Lower lobe of right lung (tissue), 2 donors: ENCODE data around the gene KLC4. TPM values are rescaled to one million over a fixed set of nuclear protein-coding genes. Genes with fewer than 3 reads are reported as not detected.

ENCODE experiments used
- ATAC-seq, 2 donors: fragments of 200-7000 bp; cut with Tn5 transposase; one replicate each; pipeline ENCODE4 v1.9.1; 2020 to 2022; ENCODE audit warnings: mild to moderate bottlenecking in 2 of 2, moderate library complexity in 2 of 2
- DNase-seq: peaks from one replicate; pipeline ENCODE4 v3.0.0-alpha.2; 2020
- H3K27ac ChIP-seq: fragments of 200-600 bp; one replicate; pipeline ENCODE4 v1.8.0; 2022
- H3K27me3 ChIP-seq: fragments of 200-600 bp; one replicate; pipeline ENCODE4 v1.8.0; 2022; ENCODE audit warnings: low read depth
- H3K36me3 ChIP-seq: fragments of 200-600 bp; one replicate; pipeline ENCODE4 v1.8.0; 2022; ENCODE audit warnings: mild to moderate bottlenecking
- H3K4me1 ChIP-seq: fragments of 200-600 bp; one replicate; pipeline ENCODE4 v1.8.0; 2022
- H3K4me3 ChIP-seq: fragments of 200-600 bp; one replicate; pipeline ENCODE4 v1.8.0; 2022; ENCODE audit warnings: mild to moderate bottlenecking
- H3K9me3 ChIP-seq: fragments of 200-600 bp; one replicate; pipeline ENCODE4 v1.8.0; 2022
- intact Hi-C: fragments of 100-400 bp; cut with DNase I; formaldehyde crosslinking; loops from one replicate; pipeline ENCODE4 v1.11.0; 2022
- total RNA-seq: library from RNA; stranded (reverse); fragmentation: NEBNext Ultra II Directional; extraction: Animal tissue kit (Norgen Biotek cat#: 25700); gene quantifications from one replicate; pipeline ENCODE4 v1.2.1, GENCODE V29; 2021
- TF ChIP-seq, protein P1 (sequence below): fragments of 200-600 bp; IDR thresholded peaks from one replicate; pipeline ENCODE4 v1.8.0; 2022; ENCODE audit warnings: antibody characterized with exemption, mild to moderate bottlenecking
- donor health status: DM: no; HTN: yes; CAD: no; lungs with severe emphysema.

KLC4 gene
- total RNA-seq, 1 donor from 2014 or later = 45.2 TPM

- no peak for ATAC-seq
- intact Hi-C loops = no loop called here
These were observed 14.0 kb upstream of the KLC4 start for GRCh38 chr6:43045371-43045930.

GRCh38 chr6:43047998-43048397, 11.4 kb upstream of the KLC4 start:
- Histone ChIP-seq H3K27me3 (no peaks in the 10 kb centered on the region), H3K4me3 (no peak overlapping the region), H3K27ac (no peak overlapping the region), H3K4me1 (peaks cover 11% of the 10 kb centered on the region), H3K36me3 (peaks cover 79% of the 10 kb centered on the region), H3K9me3 (no peaks in the 10 kb centered on the region)
- intact Hi-C loops = no loop called here
- DNase-seq = no peak
- ATAC-seq = no peak
- TF ChIP-seq, protein P1, sequence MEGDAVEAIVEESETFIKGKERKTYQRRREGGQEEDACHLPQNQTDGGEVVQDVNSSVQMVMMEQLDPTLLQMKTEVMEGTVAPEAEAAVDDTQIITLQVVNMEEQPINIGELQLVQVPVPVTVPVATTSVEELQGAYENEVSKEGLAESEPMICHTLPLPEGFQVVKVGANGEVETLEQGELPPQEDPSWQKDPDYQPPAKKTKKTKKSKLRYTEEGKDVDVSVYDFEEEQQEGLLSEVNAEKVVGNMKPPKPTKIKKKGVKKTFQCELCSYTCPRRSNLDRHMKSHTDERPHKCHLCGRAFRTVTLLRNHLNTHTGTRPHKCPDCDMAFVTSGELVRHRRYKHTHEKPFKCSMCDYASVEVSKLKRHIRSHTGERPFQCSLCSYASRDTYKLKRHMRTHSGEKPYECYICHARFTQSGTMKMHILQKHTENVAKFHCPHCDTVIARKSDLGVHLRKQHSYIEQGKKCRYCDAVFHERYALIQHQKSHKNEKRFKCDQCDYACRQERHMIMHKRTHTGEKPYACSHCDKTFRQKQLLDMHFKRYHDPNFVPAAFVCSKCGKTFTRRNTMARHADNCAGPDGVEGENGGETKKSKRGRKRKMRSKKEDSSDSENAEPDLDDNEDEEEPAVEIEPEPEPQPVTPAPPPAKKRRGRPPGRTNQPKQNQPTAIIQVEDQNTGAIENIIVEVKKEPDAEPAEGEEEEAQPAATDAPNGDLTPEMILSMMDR = no peak

More at GRCh38 chr6:43045371-43045930, 14.0 kb upstream of the KLC4 start:
- H3K27ac ChIP-seq = no peak overlapping the region
- no peak for DNase-seq
- TF ChIP-seq, protein P1 = no peak
- peaks cover 87% of the 10 kb centered on the region for H3K36me3 ChIP-seq
- H3K27me3 ChIP-seq = no peaks in the 10 kb centered on the region
- no peak overlapping the region for H3K4me3 ChIP-seq
- no peaks in the 10 kb centered on the region for H3K9me3 ChIP-seq
- H3K4me1 ChIP-seq = no peaks in the 10 kb centered on the region

DNA sequence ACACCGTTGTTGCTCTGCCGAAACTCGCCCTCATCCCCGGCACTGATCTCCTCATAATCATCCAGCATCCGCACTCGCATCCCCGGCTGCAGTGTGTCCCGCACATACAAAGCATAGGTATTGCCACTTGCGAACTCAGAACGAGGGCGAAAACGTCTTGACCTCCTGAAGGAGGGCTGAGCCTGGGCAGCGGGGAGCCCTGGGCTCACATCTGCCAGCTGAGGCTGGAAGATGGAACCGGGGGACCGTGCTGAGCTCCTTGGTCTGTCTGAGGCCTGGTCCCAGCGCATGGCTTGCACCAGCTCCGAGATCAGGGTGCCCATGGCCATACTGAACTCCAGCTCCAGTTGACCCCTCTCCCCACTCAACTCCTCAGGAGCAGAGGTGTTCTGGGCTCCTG, 8.4 kb upstream of the KLC4 start:
- intact Hi-C loops = no loop called here
- H3K4me3 ChIP-seq = no peak overlapping the region
- peaks cover 65% of the 10 kb centered on the region for H3K36me3 ChIP-seq
- ATAC-seq (no peak), DNase-seq (no peak)
- H3K4me1 ChIP-seq = peaks cover 13% of the 10 kb centered on the region
- no peaks in the 10 kb centered on the region for H3K9me3 ChIP-seq
- H3K27me3 ChIP-seq = no peaks in the 10 kb centered on the region
- TF ChIP-seq, protein P1 = no peak
- no peak overlapping the region for H3K27ac ChIP-seq

DNA sequence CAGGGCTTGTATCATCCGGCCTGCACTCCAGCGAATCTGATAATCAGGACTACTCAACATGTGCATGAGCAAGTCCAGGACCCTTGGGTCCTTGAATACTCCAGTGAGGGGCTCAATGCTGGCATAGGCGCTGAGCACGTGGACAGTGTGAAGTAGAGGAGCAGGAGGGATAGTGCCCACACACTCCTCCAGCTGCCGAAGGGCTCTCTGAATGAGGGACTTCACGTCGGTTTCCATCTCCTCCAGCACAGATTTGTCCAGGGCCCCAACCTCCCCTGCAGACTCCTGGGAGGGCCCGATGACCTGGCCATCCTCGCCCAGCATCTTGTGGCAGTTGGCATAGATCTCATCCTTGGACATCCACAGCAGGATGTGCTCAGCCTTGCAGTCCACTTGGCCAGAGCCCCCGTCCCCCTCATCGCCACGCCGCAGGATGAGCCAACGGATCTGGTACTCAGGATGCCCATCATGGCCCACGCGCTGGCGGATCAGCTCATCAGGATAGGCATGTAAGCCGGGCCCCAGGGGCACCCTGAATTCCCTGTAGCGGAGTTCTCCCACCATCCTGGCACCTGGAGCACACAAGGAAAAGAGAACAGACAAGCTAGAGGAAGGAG, 7.1 kb upstream of the KLC4 start:
- DNase-seq (no peak), ATAC-seq (no peak)
- intact Hi-C loops = no loop called here

GRCh38 chr6:43052842-43053544, 6.4 kb upstream of the KLC4 start:
- peak; percentile 56 for DNase-seq
- TF ChIP-seq, protein P1 = no peak
- peak; percentile 40 to 49 for ATAC-seq
- intact Hi-C loops = no loop called here
- peak overlapping the region; percentile 95 for H3K27ac ChIP-seq
- H3K27me3 ChIP-seq = no peaks in the 10 kb centered on the region
- H3K4me1 ChIP-seq = peaks cover 15% of the 10 kb centered on the region
- H3K9me3 ChIP-seq = no peaks in the 10 kb centered on the region
- H3K4me3 ChIP-seq = peak overlapping the region; percentile 86
- H3K36me3 ChIP-seq = peaks cover 64% of the 10 kb centered on the region

More for the DNA sequence above, 7.1 kb upstream of the KLC4 start:
- no peaks in the 10 kb centered on the region for H3K9me3 ChIP-seq
- TF ChIP-seq, protein P1 = no peak
- peak overlapping the region; percentile 95 for H3K27ac ChIP-seq
- peaks cover 65% of the 10 kb centered on the region for H3K36me3 ChIP-seq
- no peaks in the 10 kb centered on the region for H3K27me3 ChIP-seq
- H3K4me3 ChIP-seq = peak overlapping the region; percentile 86
- H3K4me1 ChIP-seq = peaks cover 13% of the 10 kb centered on the region
